HG02678 (cell line): ENCODE results near the gene FUT2.

Source experiments
- ATAC-seq: cut with Tn5 transposase; IDR thresholded peaks from one replicate; pipeline ENCODE4 v1.9.1; 2021; ENCODE audit warnings: mild to moderate bottlenecking, moderate library complexity; ENCODE audit not compliant: unreplicated experiment

Gene FUT2

GRCh38 chr19:48724796-48725753, 29.3 kb downstream of the FUT2 start:
- no peak for ATAC-seq

DNA sequence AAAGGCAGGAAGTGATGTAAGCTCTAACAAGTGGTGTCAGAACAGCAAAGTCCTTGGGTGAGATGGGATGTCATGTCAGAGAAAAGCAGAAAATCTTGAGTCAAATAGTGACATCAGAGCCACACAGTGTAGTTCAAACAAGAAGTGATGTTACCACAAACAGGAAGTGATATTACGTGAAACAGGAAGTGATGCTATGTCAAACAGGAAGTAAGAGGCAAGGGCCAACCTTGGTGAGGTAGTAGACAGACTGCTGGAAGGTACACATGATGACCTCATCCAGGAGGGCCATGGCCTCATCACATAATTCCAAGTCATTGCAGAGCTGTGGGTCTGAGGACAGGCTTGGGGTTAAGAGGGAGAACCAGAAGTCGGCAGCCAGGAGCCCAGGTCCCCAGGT, 30.8 kb downstream of the FUT2 start:
- ATAC-seq: no peak

- no peak for ATAC-seq
Observed at GRCh38 chr19:48728911-48729664, 33.3 kb downstream of the FUT2 start.

DNA sequence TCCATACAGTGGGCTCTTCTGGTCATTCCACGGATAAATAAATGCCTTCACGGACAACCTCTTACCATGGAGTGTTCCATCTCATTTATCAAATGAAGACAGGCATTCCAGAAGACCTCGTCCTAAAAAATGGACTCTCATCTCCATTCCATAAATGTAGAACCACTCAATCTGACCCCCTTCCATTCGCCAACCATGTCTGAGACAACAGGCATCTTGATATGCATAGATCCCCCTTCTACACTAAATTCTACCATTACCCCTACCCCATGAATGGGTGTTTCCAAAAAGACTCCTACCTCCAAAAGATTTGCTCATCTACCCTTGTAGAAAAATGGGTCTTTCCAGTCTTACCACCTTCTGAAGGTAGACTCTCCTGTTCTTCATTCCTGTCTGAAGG, 35.7 kb downstream of the FUT2 start:
- ATAC-seq: no peak

DNA sequence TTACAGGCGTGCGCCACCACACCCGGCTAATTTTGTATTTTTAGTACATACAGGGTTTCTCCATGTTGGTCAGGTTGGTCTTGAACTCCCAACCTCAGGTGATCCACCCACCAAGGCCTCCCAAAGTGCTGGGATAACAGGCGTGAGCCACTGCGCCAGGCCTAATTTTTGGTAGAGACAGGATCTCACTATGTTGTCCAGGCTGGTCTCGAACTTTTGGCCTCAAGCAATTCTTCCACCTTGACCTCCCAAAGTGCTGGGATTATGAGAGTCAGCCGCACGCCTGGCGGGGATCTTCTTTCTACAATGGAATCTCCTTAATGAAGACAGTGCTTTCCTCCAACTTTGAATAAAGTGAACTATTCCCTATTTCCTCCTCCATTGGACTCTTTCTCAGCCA, 38.9 kb downstream of the FUT2 start:
- ATAC-seq: no peak

GRCh38 chr19:48735031-48735615, 39.4 kb downstream of the FUT2 start:
- no peak for ATAC-seq

DNA sequence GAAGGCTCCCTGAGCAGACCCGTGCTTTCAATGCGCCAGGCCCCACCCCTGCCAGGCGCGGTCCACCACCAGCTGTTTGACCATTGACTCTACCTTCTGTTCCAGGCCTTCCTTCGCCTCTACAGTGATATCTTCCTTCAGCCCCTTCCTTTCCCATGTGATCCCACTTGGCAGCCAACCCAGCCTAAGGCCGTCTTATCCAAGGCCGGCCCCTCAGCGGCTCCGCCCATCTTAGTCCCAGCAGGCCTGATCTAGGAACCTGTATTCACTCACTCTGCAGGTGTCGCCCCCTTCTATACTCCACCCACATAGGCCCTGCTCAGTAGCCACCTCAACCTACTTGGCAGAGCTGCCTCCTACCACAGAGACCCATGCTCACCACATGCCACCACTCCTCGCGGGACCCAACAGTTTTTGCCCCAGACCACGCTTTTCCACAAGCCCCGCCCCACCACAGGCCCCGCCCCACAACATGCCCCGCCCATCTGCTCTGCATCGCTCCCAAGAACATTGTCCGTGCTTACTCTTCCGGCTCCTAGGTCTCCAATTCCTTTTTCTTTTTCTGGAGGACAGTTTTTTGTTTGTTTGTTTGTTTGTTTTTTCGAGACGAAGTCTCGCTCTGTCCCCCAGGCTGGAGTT, 41.7 kb downstream of the FUT2 start:
- ATAC-seq: no peak

DNA sequence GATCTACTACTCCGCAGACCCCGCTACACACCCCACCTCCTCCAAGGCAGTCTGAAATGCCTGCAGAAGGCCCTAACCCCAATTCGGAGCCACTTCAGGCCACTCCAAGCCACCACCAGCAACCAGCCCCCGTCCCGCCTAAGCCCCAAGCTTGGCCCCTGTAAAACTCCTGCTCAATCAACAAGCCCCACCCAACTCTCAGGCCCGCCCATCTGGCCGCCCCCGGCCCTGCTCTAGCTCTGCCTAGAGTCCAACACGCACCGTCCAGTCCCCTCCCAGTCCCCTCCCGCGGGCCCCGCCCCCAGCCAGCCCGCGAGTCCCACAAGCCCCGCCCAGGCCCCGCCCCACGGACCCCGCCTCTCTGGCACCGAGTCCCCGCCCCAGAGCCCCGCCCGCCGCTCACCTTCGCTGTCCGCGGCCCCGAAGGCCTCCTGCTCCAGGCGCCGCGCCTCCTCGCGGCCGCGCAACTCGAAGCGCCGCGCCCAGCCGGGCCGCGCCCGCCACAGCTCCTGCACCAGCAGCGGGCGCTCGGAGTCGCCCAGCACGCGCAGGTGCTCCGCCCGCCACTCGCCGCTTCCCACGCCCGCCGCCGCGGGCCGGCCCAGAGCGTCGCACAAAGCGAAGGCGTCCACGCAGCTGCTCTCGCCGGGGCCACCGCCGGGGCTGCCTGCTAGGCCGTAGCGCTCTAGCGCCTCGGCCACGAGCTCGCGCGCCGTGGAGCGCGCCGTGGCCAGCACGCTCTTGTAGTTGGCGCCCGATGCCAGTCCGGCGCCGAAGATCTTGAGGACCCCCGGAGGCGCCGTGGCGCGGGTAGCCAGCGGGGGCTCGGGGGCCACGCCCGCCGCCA, 43.0 kb downstream of the FUT2 start:
- ATAC-seq: peak; percentile 88

DNA sequence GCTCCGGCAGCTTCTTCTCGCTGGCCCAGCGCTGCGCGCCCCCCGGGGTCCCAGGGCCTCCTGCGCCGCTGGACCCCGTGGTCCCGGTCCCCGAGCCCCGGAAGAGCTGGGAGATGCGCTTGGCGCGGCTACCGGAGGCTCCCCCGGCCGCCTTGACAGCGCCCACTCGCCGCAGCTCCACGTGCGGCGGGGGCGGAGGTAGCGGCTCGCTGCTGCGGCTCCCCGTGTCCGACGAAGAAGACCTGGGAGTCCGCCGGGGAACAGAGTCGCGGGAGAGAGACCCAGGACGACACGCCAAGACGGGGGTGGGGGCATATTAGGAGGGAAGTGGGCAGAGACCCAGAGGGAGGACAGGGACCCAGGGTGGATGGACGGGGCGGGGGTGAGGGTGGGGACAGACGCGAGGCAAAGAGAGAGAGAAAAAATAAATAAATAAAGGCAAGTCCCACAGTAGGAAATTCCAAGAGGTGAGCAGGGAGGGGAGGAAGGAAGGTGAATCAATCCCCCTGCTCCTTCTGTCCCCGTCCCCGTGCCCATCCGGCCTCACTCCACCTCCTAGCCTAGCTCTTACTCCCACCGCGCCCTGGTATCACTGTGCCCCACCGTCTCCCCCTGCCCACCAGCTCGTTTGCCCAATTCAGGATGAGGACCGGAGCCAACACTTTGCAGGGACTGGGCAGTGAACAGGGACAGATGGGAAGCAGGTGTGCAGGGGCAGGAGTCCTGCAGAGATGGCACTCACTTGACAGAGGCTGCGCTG, 43.8 kb downstream of the FUT2 start:
- no peak for ATAC-seq

GRCh38 chr19:48740164-48740972, 44.6 kb downstream of the FUT2 start, which contains the start of gene RASIP1:
Gene RASIP1 (minus strand): TSS chr19:48740610. CDS start chr19:48740282, 328 bp downstream.
- ATAC-seq: no peak

DNA sequence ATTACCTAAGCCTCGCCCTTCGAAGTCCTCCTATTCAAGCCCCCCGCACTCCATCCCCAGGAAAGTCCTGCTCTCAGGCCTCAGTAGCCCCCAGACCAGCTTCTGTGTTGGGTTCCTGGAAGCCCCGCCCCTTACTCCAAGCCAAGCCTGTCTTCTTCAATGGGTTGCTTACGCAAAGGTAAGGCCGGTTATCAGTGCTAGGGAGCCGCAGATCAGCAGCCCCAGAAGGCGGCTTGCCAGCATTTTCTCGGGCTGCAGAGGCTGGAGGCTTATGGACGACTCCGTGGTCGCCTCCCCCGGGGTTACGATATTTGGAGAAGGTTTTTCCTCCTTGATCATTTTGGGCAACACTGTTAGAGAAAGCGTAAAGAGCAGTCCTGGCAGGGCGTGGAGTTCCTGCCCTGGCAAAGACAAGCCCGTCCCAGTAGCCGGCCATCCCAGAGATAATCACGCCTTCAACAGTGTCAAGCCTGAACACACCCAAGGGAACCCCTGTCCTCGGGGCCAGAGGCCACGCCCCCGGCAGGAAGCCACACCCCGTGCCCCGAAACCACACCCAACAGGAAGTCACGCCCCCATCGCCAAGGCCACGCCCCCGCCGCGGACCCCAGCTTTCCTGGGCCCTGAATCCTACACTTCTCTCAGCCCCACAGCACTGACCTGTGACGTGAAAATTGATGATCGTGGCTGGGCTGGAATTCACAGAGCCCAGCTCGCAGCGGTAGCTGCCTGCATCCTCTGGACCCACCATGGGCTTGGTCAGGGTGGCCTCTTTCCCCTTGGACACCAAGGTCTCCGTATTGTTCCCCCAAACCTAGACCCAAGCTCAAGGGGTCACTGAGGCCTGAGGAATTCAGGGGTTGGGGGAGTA, 45.6 kb downstream of the FUT2 start:
- no peak for ATAC-seq

DNA sequence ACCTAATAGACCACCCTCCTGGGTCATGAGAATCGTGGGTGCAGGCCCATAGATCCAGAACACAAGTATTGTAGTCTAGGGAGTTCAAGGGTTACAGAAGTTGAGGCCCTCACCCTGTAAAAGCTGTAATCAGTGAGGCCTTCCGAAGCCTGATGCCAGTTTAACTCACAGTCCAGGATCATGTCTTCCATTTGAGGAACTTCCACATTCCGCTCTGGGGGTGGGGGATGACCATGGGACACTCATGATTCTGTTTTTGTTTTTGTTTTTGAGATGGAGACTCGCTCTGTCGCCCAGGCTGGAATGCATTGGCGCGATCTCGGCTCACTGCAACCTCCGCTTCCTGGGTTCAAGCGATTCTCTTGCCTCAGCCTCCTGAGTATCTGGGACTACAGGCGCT, 46.3 kb downstream of the FUT2 start:
- no peak for ATAC-seq

- ATAC-seq: no peak
Observed at GRCh38 chr19:48745208-48745995, 49.6 kb downstream of the FUT2 start.

DNA sequence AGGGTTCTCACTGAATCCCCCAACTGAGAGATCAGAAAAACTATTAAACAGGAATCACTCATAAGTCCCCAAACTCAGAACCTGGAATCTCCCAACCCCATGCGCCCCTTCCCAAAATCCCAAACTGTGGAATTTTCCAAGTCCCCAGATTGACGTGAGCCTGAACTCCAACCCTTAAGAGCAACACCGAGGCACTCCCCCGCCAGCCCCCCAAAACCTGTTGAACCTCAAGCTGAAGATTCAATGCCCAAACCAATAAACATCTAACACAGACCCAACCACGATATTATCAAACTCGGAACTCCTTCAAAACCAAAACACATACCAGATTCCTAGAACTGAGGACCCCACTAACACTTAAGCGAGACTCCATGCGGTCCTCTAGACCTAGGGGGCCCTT, 50.3 kb downstream of the FUT2 start:
- ATAC-seq: no peak

DNA sequence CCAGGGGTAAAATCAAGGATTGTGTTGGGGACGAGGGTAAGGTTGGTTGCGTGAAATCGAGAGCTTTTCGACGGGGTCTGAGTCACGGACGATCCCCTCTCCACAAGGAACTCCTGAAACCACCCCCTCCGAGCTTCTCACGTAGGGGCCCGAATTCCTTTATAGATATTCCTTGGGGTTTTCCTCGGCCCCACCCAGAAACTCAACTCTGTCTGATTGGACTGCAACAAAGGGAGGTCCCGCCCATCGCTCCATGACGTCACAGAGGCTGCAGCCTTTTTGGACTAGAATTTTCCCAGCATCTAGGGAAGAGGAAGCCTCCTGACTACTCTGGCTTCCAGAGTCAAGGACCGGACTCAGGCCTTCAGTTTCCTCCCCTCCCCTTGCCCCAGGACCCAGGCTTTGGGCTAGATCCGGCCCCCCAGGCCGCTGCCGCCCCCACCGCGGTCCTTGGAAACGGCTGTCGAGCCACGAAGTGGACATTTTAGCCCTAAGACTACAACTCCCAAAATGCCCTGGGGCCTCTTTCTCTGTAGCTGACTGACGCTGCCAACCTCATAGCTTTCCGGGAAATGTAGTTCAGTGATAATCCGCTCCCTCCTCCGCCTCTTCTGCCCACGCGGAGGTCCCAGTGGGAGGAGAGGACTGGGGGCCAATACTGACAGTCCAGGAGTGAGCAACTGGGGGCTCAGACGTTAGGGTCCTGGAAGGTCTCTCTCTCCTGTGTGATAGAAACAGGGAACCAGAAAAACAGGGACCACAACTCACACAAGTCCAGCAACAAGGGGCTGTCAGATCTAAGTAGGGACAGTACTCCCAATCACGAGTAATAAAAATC, 51.2 kb downstream of the FUT2 start, which contains the start of gene IZUMO1:
TSS of gene IZUMO1 (minus strand) at position 172 of the 838 bp plus-strand sequence. CDS start 1,050 bp downstream, outside the sequence.
- ATAC-seq: no peak
